Vagina (tissue), 2 donors: ENCODE results near the gene ALG2. TPM values are rescaled to one million over a fixed set of nuclear protein-coding genes. Genes with fewer than 3 reads are reported as not detected.
A peak's percentile ranks its signal among the peaks of the same experiment; 100 is the strongest.

Experiments
- DNase-seq, 2 donors: peaks; one replicate each; pipeline ENCODE4 v3.0.0-alpha.2; 2017; ENCODE audit errors: extremely low spot score in 2 of 2
- H3K27ac ChIP-seq: fragments of 200-600 bp; sonication (generic); one replicate; pipeline ENCODE4 v1.5.1; 2019
- H3K27me3 ChIP-seq: fragments of 200-600 bp; sonication (generic); one replicate; pipeline ENCODE4 v1.5.1; 2019
- H3K36me3 ChIP-seq, 2 donors: fragments of 200-600 bp; sonication (generic); one replicate each; pipeline ENCODE4 v1.5.1; 2017 to 2019
- H3K4me1 ChIP-seq: fragments of 200-600 bp; sonication (generic); one replicate; pipeline ENCODE4 v1.5.1; 2019
- H3K4me3 ChIP-seq, 2 donors: fragments of 200-600 bp; sonication (generic); 1 replicate in 1 of 2; 2 replicates in 1 of 2; pipeline ENCODE4 v1.5.1; 2016 to 2019
- H3K9me3 ChIP-seq: fragments of 200-600 bp; sonication (generic); one replicate; pipeline ENCODE4 v1.5.1; 2019
- CTCF ChIP-seq, 3 experiments: fragments of 450-650 bp in 2 of 3; fragments of 200-600 bp in 1 of 3; sonication (generic) in 1 of 3; IDR thresholded peaks; one replicate each; pipeline ENCODE4 v1.5.1; 2017 to 2019; ENCODE audit warnings: antibody characterized with exemption in 3 of 3, mild to moderate bottlenecking in 2 of 3, moderate library complexity in 2 of 3
- POLR2A ChIP-seq, 2 donors: fragments of 450-650 bp; IDR thresholded peaks; one replicate each; pipeline ENCODE4 v1.6.1; 2017; ENCODE audit warnings: antibody characterized with exemption in 2 of 2, mild to moderate bottlenecking in 2 of 2, moderate library complexity in 2 of 2
- POLR2AphosphoS5 ChIP-seq, 2 donors: sonication (generic); formaldehyde crosslinking; IDR thresholded peaks; one replicate each; pipeline ENCODE4 v1.9.0; 2017; ENCODE audit warnings: antibody characterized with exemption in 2 of 2, mild to moderate bottlenecking in 2 of 2, low read depth in 1 of 2; ENCODE audit not compliant: insufficient read depth in 1 of 2
- intact Hi-C: fragments of 100-400 bp; cut with DNase I; formaldehyde crosslinking; loops from one replicate; pipeline ENCODE4 v1.15.1; 2023
- total RNA-seq: library from RNA; depleted of rRNA; stranded (reverse); fragments of >200 nt; gene quantifications from one replicate; pipeline ENCODE4 v1.2.3, GENCODE V29; 2016

The ALG2 gene
- total RNA-seq, 1 donor from 2014 or later = 30.0 TPM

DNA sequence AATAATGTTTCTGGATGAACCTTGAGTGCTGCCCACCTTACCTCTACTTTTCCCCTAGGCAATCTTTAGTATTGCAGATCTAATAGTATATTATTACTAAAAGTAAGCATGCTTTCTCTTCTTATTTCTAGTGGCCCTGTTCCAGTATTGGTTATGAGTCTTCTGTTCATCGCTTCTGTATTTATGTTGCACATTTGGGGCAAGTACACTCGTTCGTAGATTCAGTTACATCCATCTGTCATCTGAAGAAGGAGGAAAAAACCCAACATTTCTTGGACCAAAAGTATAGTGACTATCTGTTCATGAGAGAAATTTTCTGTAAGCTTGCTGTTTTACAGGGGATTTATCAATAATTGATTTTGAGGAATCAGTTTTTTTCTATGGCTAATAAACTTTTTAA lies 8.5 kb upstream of the ALG2 start:
- no peak overlapping the region for H3K27ac ChIP-seq
- no peak overlapping the region for H3K4me3 ChIP-seq
- TF ChIP-seq POLR2A (IDR thresholded peaks at IDR 0.05) (no peak), CTCF (IDR thresholded peaks at IDR 0.05) (no peak), POLR2AphosphoS5 (IDR thresholded peaks at IDR 0.05; ENCODE audit: insufficient read depth in 1 of 2, low read depth in 1 of 2) (no peak)
- peaks cover 16% of the 10 kb centered on the region for H3K4me1 ChIP-seq
- no peaks in the 10 kb centered on the region for H3K27me3 ChIP-seq
- intact Hi-C loops = no loop called here
- H3K36me3 ChIP-seq = peaks cover 0 to 38% of the 10 kb centered on the region in 2 donors
- no peaks in the 10 kb centered on the region for H3K9me3 ChIP-seq
- no peak for DNase-seq

DNA sequence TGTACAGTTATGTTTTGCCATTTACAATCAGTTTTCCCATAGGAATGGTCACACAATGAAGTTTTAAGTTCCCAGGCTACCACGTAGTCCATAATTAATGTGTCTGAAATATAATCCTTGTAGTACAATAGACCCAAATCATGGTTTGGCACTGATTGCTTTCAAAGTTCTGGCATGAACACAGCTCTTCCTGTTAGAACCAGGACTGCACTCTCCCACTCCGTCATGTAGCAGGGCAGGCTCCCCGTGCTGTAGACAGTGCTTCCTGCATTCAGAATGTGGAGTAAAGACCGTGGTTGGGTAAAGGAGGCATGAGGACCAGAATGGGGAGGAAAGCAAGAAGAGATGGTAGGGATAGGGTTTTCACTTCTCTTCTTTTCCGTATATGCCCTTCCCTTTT lies 4.3 kb upstream of the ALG2 start:
- Histone ChIP-seq H3K36me3 (peaks cover 0 to 33% of the 10 kb centered on the region in 2 donors), H3K4me1 (peaks cover 43% of the 10 kb centered on the region), H3K4me3 (no peak overlapping the region), H3K27ac (no peak overlapping the region), H3K27me3 (no peaks in the 10 kb centered on the region), H3K9me3 (no peaks in the 10 kb centered on the region)
- no peak for TF ChIP-seq CTCF (IDR thresholded peaks at IDR 0.05)
- TF ChIP-seq POLR2AphosphoS5 (IDR thresholded peaks at IDR 0.05; ENCODE audit: insufficient read depth in 1 of 2, low read depth in 1 of 2) = no peak
- no peak for TF ChIP-seq POLR2A (IDR thresholded peaks at IDR 0.05)
- intact Hi-C loops = loop anchor here (10.0 kb wide), 1 partner anchor 599 kb away; the partner anchor contains the start of gene NR4A3
- DNase-seq = no peak

- intact Hi-C loops = loop anchor here (5.0 to 10.0 kb wide), 2 partner anchors 600 to 1717 kb away; partner anchors contain the start of gene NR4A3
- no peak for DNase-seq
- Histone ChIP-seq H3K4me3 (no peak overlapping the region), H3K36me3 (peaks cover 0 to 26% of the 10 kb centered on the region in 2 donors), H3K4me1 (peaks cover 59% of the 10 kb centered on the region), H3K27me3 (no peaks in the 10 kb centered on the region), H3K27ac (no peak overlapping the region), H3K9me3 (no peaks in the 10 kb centered on the region)
- TF ChIP-seq POLR2A (IDR thresholded peaks at IDR 0.05) (no peak), CTCF (IDR thresholded peaks at IDR 0.05) (no peak), POLR2AphosphoS5 (IDR thresholded peaks at IDR 0.05; ENCODE audit: insufficient read depth in 1 of 2, low read depth in 1 of 2) (no peak)
These were observed 2.7 kb upstream of the ALG2 start for GRCh38 chr9:99224445-99224844.

GRCh38 chr9:99222416-99223270 lies 901 bp upstream of the ALG2 start:
- peaks cover 0 to 14% of the 10 kb centered on the region in 2 donors for H3K36me3 ChIP-seq
- peak overlapping the region; percentile 93 for H3K27ac ChIP-seq
- no peaks in the 10 kb centered on the region for H3K9me3 ChIP-seq
- no peak for TF ChIP-seq POLR2A (IDR thresholded peaks at IDR 0.05)
- no peak for TF ChIP-seq CTCF (IDR thresholded peaks at IDR 0.05)
- TF ChIP-seq POLR2AphosphoS5 (IDR thresholded peaks at IDR 0.05; ENCODE audit: insufficient read depth in 1 of 2, low read depth in 1 of 2) = no peak
- H3K4me1 ChIP-seq = peaks cover 73% of the 10 kb centered on the region
- peak overlapping the region; percentile 82 to 85 for H3K4me3 ChIP-seq
- no peak for DNase-seq
- no peaks in the 10 kb centered on the region for H3K27me3 ChIP-seq
- intact Hi-C loops = loop anchor here (5.0 to 10.0 kb wide), 2 partner anchors 602 to 1715 kb away; partner anchors contain the start of gene NR4A3

GRCh38 chr9:99221266-99221620 lies 499 bp downstream of the ALG2 start:
- Histone ChIP-seq H3K4me1 (peaks cover 70% of the 10 kb centered on the region), H3K27ac (peak overlapping the region; percentile 93), H3K27me3 (no peaks in the 10 kb centered on the region), H3K36me3 (peaks cover 0 to 13% of the 10 kb centered on the region in 2 donors), H3K9me3 (no peaks in the 10 kb centered on the region), H3K4me3 (peak overlapping the region; percentile 82 to 85)
- TF ChIP-seq POLR2A (IDR thresholded peaks at IDR 0.05) (no peak), CTCF (IDR thresholded peaks at IDR 0.05) (no peak), POLR2AphosphoS5 (IDR thresholded peaks at IDR 0.05; ENCODE audit: insufficient read depth in 1 of 2, low read depth in 1 of 2) (no peak)
- intact Hi-C loops = loop anchor here (5.0 to 10.0 kb wide), 2 partner anchors 604 to 1714 kb away; partner anchors contain the start of gene NR4A3
- DNase-seq = no peak
